ENCODE results near the gene STX8.
"Not testable (repeated sequence)": the region's sequence is repeated elsewhere in the genome, so short reads cannot be mapped to it uniquely, and the experiment has no call there.

STX8 gene

DNA sequence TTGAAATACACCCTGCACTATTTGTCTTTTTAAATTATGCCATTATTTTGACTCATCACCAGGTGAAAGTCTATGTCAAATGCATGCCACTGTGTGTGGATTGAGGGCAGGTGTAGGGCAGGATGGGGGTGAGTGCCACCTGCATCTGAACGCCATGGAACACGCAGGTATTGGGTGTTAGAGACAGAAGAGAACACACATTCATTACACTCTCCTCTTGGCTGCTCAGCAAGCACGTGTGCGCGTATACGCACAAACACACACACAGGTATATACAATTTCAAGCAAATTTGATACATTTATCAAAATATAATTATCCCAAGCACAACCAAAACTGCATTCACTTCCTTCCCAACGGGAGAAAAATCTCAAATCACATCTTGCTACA, 285.4 kb downstream of the STX8 start:
- no peak for DNase-seq

GRCh38 chr17:9287306-9287705, 288.3 kb downstream of the STX8 start:
- DNase-seq, result no peak

- no peak for DNase-seq
These were observed 289.2 kb downstream of the STX8 start for GRCh38 chr17:9286434-9286833.

DNA sequence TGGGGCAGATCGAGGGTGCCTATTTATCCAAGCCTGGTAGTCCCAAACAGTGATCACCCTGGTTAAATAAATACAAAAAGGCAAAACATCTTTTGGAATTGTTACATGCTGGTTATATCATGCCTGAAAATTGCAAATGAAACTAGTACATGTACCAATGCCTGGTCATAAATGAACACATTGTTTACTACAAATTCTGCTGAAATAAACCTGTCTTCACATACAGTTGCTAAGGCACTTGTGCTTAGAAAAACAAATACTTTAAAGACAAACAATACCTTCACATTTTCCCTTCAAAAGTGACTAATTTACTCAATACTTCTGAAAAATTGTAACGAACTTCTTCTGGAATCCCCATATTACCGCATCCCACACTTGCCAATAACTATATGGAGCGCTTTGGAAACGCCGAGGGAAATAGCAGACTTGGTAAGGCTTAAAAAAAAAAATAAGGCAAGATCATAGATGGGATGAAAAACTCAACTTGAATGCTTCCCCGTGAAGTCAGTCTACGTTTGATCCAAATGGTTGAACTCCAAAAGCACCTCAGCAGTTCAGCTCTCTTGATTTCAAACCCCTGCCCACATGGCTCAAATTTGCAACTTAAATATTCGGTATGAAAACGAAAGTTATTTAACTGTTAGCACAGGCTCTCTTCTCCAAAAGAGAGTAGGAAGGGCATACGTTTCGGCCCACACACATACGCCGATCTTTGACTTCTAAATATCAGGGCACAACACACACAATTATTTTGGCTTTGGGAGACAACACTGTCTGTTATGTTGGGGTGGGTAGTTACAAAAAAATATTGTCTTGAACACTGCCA, 289.8 kb downstream of the STX8 start:
- no peak for DNase-seq

DNA sequence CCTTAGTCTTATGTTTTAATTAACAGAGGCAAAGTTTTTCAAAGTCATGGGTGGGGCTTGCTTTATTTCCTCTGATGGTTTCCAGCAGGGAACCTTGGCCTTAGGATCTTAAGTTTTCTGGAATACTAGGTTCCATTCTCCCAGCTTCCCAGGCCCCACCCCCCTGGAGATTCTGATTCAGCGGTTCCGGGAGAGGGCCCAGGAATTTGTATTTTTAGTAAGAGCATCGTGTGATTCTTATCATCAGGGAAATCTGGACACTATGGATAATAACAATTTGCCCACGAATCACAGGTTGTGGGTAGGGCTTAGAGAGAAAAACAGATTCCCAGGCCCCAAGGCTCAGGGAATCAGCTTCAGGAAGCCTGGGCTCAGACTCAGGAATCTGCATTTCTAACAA, 290.7 kb downstream of the STX8 start:
- DNase-seq, result no peak

DNA sequence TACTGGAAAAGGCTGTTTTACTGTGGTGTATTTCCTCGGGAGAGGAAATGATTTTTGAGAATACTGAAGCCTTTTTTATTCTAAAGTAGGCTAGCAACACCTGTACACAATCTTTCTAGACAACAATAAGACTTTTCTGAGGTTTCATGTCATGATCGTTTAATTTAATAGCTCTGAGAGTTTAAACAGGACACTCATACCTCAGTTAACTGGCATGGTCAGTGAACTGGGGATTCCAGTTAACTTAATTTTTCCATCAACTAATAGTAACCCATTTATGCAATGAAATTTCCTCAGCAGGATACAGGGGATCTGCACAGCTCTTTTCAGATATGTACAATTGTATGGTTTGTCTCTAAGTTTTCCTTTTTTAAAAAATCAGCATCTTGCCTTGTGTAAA, 291.7 kb downstream of the STX8 start:
- DNase-seq, result no peak

GRCh38 chr17:9279893-9280292, 295.7 kb downstream of the STX8 start:
- DNase-seq, result no peak

DNA sequence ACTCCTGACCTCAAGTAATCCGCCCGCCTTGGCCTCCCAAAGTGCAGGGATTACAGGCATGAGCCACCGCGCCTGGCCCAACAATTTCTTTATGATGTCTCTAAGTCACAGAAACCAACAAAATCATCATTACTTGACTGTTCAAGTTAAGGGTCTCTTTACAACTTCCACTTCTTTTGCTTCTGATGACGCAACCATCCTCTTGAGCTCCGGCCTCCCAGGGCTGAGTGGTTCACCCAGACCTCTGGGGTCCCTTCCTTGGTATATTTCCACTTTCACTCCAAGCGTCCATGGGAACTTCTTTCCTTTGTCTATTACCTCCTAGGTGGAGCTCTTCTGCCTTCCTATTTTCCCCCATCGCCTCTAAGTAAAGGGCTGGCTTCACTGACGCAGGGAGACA, 300.6 kb downstream of the STX8 start:
- no peak for DNase-seq

DNA sequence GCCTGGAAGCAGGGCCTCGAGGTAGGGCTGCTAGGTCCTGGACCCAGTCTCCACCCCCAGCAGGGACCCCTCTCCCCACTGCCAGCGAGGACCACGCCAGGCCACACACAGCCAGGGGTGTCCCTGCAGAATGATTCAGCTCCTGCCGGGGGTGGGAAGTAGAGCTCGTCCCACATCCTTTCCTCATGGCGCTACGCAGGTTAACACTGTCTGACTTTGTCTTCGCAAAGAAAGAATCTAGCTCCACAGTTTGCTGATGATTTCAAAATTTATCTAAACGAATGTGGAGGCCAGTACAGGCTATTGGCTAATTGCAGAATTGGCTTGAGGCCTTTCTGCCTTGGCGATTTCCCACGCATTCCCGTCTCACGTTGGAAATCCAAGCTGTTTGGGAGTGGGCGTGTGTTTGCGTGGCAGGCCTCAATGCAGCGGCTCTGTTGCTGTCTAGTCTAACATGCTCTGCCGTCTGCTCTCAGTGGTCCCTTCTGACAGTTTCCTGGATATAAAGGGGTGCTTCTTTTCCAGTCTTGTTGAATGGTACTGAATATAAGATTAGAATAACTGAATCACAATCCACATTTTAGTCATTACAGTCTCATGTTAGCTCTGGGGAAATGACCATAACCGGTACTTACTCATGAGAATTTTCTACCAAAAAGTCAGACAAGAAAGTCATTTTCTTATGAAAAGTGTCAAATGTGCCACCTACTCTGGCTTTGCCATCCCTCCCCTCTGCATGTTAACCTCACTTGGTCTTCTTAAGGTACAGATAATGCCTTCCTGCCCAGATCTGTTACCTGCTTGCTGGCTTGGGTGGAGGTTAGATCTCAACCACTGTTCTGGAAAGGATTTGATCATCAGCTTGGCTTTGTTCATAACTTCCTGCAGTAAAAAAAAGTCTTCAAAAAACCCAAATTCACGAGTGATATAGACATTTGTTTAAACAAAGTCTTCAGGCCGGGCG, 301.9 kb downstream of the STX8 start:
- DNase-seq, result no peak

DNA sequence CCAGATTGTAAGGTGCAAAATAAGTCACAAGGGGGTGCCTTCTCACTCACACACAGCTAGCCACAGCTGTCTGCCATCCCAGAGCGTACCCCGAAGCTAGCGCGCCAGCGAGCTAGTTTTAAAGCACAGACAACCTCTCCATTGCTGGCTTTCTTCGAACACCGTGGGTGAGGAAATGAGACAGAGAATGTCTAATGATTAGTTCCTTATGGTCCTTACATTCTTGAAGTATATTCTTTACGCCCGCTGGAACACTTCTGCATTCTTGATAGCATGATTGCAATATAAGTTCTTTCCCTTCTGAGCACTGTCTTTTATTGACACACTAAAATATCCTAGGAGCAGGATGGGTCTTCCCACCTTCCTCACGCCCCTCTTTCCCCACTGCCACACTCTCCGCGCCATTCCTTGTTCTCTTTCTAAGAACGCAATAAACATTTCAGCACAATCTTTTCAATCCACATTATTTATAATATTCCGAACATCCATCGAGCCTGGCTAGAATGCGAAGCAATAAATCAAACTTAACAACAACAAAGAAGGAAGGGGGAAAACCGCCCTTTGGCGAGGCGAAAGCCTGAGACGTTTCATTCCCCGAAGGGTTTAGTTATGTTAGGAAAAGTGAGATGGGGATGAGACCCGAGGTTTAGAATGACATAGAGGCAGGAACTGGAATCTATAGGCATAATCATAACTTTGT, 303.0 kb downstream of the STX8 start:
- no peak for DNase-seq

DNA sequence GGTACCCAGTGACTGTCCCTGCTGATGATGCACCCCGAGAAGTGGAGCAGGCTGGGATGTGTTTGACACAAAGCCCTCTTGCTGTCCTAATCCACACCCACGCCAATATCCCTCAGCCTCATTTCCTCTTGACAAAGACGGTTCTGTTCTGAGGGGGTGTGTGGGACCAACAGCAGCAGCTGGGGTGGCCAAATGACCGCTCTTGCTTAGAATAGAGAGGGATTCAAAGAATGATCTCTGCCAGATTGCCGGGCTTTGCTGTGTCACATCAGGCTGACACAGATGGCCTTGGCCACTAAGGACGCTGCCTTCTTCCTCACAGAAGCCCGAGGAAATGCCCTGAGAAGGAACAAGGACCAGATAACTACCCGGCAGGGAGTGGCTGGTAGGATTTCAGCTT, 303.6 kb downstream of the STX8 start:
- no peak for DNase-seq

GRCh38 chr17:9270921-9271320, 304.7 kb downstream of the STX8 start:
- no peak for DNase-seq

DNA sequence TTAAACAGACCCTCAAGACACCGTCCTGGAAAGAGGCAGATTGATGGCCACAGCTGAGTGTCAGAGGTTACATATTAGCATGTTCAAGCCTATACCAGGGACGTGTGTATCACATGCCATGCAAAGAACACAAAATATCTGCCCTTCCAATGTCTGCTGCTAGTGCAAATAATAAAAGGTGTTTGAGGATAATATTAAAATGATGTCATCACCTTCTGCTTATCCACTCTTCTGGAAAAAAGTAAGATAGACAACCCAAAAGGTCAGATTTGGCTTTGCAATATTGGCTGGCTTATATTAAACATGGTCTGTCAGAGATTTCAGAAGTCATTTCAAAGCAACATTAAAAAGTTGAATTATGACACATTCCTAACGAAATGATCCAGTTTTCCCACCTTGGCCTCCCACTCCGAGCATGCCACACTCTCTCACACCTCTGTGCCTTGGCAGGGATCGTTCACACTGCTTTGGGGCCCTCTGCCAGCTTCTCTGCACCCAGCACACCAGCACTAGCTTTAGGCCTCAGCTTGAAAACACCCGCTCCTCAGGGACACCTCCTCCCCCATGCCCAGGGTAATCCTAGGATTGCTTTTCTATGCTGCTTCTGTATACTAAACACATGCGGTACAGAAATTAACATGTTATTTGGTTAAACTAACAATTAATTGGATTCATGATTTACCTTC, 306.1 kb downstream of the STX8 start:
- DNase-seq, result no peak

DNA sequence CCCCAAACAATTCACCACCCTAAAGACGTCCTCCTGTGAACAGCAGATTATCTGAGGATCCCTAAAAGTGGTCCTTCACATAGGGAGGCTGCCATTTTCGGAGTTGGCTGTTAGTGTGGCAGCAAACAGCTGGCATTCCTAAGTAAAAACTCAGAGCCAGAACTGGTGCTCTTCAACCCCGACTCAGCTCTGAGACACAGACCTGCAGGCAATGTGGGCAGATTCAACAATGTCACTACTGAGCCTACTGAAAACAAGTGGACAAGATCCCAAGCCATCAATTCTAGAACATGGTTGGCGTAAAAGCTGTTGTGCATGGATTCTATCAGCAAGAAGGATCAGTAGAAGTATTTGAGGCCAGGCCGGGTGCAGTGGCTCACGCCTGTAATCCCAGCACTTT, 307.1 kb downstream of the STX8 start:
- DNase-seq, result no peak

DNA sequence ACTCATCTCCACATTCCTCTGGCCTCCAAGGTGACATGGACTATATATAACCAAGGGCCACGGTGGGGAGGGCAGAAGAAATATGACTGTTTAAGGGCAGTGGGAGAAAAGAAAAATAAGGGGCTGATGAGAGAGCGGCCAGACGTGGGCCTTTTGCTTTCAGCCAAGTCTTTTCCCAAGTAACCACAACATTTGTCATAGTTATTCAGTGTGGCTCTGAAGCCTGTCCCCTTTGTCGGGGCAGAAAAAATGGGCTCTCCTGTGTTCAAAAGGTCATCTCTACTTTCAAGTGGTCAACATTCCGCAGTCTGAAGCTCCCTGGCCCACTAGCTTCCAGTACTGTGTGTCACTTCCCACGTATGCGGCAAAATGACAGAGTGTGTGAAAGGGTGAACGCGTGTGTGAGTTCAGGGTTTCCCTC, 308.9 kb downstream of the STX8 start:
- no peak for DNase-seq

GRCh38 chr17:9266031-9266680, 309.5 kb downstream of the STX8 start:
- DNase-seq, result no peak

GRCh38 chr17:9261081-9262012, 314.3 kb downstream of the STX8 start:
- no peak for DNase-seq

GRCh38 chr17:9259419-9259818, 316.2 kb downstream of the STX8 start:
- DNase-seq, result no peak

DNA sequence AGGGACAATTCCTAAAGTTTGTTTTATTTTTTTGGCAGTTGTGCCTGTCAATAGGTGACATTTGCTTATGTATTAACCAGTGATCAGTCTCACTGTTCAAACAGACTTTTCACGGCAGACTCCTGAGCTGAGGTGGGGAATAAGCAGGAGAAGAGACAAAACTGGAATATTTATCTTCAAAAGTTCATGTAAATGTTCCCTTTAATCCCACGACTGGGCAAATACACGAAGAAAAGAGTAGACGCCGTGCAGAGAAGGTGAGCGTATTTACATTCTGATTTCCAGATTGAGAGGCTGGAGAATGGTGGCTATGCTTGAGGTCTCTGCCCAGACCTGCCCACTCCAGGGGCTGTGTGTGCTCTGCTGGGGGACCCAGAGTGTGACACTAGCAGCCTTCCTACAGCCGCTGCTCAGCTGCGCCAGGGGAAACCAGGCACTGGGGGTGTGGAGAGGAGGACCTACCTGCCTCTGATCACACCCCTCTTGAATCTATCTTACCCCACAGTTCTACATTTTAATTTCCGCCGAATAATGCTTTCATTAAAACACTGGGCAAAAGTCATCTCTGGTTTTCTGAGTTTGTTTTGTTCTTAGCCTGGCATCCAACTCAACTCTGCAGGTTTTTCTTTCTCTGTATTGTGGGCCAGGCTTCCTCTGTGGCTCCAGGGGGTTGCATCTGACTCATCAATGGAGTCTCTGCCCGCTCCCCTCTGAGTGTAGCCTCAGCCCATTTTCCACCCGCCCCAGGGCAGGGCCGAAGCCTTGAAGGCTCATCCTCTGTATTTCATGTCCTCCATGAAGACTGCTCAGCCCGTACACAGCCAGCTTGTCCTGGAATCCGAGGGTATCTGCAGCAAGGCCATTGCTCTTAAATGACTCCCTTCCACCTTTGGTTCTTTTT, 317.3 kb downstream of the STX8 start:
- DNase-seq, result no peak

- not testable (repeated sequence) for DNase-seq
These were observed 318.0 kb downstream of the STX8 start for GRCh38 chr17:9257630-9257965.

Data from activated CD4-positive, alpha-beta T cell treated with anti-CD3 and anti-CD28 coated beads, Interleukin-2, amount 50 U/mL, for 1 hour (primary cell).